Left renal cortex interstitium (tissue), 4 donors: ENCODE measurements around the gene BTRC. TPM values are rescaled to one million over a fixed set of nuclear protein-coding genes. Genes with fewer than 3 reads are reported as not detected.
A peak's percentile ranks its signal among the peaks of the same experiment; 100 is the strongest.

ENCODE experiments used
- DNase-seq, 4 donors: peaks; one replicate each; pipeline ENCODE4 v3.0.0-alpha.2; 2013; ENCODE audit warnings: low read depth in 4 of 4, low spot score in 2 of 4, missing footprints in 1 of 4
- polyA plus RNA-seq, 4 donors: library from polyadenylated mRNA; unstranded; fragments of 120-200 nt; gene quantifications; one replicate each; pipeline ENCODE4 v1.2.1, GENCODE V29; 2013; ENCODE audit not compliant: insufficient read length in 4 of 4

Gene BTRC
- polyA plus RNA-seq, 4 donors, result 17.1 to 29.8 (median 26.4) TPM

DNA sequence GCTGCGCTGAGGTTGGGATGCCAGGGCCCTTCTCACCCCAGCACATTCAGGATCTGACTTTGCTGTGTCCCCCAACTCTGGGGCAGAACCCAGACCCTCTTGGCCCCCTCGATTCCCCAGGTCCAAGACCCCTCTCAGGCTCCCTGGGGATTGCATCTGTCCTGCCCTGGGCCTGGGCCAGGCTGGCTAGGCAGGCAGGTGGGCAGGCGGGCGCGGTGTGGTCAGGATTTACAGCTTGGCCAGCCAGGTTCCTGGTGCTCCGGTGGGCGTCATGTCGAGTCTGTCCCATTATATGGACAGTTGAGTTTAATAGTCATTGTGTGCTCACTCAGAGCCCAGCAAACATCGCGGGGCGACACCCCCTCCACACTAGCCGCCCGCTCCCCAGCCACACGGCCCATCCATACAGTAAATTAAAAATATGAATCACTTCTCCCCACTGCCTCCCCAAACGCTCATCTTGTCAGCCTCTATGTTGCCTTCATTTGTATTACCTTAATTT lies 210.6 kb downstream of the BTRC start:
- no peak for DNase-seq

DNA sequence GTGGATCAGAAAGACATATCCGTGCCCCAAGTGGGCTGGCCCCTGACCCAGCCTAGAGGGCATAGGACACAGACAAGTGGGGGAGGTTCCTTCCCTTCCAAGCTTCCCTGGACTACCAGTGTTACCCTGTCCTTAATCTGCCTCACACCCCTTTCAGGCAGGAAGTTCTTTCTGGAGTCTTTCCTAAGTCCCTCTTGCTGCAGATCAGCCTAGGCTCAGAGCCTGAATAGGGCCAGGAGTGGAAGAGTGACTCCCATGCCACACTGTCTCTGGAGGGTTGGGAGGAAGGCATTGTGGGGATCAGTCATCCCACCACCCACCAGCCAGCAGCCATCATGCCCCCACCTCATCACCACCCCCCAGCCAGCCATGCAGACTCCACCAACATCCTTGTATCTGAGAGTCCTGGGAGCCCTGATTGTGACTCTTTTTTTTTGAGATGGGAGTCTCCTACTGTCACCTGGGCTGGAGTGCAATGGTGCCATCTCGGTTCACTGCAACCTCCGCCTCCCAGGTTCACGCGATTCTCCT lies 211.5 kb downstream of the BTRC start:
- DNase-seq, result no peak

DNA sequence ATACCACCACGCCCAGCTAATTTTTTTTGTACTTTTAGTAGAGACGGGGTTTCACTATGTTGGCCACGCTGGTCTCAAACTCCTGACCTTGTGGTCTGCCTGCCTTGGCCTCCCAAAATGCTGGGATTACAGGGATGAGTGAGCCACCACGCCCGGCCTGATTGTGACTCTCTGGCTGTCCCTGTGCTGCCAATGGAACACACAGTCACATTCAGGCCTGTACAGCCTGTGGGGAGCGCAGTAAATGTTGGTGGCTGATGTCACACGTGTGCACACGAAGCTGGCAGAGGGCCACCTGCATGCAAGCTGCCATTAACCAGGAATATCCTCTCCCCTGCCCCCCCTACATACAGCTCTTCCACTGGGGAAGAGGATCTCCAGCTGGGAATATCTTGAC lies 212.0 kb downstream of the BTRC start:
- DNase-seq, result no peak

DNA sequence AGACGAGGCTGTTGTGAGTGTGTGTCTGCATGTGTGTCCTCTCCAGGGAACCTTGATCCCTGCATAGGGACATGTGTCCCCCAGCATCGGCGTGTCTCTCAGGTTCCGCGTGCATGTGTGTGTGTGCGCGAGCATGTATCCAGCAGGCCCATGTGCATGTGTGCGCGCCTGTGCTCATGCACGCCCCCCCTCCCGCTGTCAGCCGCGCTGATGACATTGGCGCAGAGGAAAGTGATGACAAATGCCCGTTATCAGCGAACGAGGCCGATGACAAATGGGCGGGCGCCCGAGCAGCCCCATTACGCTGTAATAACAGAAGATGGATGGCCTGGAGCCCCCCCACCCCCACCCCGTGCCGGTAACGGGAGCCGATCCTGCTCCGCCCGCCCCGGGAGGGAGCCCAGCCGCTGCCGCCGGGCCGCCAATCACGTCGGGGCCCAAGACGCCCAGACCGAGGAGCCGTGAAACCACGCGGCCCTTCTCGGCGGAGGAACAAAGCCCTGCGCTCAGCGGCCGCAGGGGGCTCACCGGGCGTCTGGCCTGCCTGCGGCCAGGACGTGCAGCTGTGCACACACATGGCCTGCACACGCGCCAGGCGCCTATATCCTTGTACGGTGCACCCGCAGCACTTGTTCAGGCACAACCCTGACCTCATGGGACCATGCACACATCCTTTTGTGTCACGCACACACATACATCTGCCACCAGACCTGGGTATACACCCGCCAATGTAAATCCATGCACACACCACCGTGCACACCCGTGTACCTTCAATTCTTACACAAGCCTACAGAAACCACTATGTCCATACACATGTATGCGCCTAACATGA lies 212.6 kb downstream of the BTRC start:
- DNase-seq, result no peak

DNA sequence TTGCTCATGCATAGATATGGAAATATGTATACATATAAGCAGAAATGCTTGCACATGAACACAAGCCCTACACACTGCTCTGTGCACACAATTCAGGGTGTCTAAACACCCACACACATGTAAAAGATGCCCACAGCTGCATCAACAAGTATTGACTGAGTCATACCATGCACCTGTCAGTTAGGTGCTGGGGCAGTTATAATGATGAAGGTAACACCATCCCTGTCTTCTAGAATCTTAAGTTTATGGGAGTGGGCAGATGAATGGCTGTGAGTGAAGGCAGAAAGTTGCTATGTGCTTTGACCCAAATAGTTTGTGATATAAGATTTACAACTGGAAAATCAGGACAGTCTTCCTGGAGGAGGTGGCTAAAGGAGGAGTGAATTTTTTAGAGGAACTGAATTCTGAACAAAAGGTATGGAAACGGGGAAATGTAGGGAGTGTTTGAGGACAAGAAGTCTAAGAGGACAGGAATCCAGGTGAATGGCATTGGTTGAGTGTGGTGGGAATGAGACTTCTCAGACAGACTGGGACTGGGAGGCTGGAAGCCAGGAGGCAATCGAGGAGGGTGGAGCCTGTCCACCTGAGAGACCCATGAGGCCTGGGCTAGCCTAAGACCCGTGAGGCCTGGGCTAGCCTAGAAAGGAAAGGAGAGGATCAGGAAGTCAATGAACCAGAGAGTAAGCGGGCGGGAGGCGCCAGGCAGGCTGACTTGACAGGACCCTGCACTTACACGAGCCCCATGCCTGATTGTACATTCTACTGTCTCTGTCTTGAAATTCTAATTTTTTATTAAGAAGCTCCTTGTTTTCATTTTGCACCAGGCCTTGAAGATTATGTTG lies 213.4 kb downstream of the BTRC start:
- no peak for DNase-seq

DNA sequence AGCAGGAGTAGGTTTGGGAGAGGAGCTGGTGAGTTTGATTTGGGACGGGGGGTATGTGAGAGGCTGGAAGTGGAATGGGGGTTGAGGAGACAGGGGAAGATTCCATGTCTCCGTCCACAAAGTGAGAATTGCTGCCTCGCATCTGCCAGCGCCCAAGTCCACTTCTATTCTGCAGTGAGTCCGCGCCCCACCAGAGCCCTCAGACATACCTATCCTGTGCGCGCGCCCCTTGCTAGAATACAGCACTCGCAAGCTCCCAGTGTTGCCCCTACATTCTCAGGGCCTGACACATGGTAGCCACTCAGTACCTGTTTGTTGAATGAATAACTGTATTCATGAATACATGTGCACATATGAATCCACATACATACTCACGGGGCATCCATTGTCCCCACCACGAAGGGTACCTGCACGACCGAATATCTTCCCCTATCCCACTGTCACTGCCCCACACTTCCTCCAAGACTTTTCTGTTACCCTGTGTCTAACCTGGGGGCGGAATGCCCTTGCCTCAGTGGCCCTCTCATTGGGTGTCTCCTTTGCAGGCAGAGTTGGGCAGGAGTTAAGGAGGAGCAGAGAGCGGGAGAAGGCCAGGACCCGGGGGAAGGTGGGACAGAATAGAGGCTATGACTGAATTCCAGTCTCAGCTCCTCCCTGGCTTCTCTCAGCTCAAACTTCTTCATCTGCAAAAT lies 214.2 kb downstream of the BTRC start:
- DNase-seq, result no peak

DNA sequence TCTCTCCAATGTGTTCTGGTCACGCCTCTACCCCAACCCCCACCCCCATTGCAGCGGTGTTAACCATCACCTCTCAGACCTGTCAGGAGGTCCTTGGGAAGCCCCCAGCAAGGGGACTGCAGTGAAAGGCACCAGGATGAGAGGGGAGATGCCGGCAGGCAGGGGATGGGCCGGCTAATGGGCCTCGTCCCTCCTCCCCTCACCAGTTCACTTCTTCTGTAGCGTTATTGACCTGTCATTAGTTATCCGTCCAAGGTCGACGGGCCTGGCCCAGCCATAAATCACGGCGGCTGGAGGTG lies 215.3 kb downstream of the BTRC start:
- DNase-seq, result no peak

DNA sequence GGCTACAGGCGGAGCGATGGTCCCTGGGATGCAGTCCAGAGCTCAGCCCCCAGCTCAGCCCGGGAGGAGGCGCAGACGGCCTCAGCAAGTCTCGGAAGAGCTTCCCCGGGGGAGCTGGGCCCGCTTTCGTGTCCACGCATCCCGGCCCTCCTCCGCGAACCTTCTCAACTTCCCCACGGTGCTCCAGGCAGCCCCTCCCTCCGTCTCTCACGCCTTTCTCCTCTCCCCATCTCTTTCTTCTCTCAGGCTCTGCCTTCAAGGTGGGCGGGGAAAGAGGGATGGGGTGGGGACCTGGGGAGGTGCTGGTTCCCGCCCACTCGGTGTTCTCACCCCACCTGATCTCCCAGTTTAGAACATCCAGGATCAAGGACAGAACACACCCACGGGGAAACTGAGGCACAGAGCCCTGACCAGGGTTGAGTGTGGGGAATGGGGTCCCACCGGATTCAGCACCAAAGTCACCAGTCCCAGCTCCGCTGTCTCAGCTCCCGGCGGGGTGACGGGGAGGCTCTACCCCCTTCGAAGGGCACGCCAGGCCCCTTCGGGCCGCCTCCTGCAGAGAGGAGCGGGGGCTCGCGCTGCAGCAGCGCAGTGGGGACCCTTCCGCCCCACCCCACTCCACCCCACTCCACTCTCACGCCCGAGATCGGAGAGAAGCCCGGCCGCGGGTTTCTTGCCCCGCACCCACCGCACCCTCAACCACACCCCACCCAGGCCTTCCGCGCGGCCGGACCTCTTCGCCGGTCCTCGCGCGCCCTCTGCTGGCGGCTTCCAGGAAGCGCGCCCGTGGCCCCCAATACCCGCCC lies 215.9 kb downstream of the BTRC start:
- DNase-seq, result peak in 1 of 4 donors; percentile 56

DNA sequence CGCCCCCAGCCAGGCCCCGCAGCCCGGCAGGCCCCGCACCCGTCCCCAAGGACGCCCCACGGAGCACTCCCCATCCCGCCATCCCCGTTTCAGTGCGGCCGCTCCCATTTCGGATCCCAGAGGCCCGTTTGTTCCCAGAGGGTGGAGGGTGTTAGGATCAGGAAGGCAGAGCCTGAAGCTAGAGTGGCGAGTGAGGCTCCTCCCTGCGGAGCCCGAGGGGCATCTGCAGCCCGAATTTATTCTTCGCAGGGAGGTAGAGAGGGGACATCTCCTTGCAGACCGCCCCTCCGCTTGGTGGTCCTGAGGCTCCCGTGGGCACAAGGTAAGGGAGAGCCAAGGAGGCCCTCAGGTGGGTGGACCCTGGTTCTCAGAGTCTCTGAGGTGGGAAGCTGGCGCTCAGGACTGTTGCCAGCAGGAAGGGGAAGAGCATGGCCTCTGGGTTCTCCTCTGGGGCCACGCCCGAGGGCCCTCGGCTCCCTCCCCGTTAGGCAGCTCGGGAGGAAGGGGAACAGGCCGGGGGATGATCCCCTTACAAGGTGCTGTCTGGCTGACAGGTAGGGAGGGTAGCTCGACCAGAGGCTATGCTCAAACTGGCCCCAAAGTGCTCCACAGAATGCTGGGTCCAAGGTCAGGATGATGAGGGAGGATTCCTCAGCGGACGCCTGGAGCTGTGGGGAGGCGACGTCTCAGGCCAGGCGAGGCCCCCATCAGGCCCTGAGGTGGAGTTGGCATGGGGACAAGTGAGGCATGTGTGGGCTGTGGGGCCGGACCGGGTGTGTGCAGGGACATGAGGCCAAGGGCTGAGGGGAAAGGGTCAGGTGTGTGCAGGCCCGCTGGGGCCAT lies 216.7 kb downstream of the BTRC start:
- DNase-seq, result no peak

DNA sequence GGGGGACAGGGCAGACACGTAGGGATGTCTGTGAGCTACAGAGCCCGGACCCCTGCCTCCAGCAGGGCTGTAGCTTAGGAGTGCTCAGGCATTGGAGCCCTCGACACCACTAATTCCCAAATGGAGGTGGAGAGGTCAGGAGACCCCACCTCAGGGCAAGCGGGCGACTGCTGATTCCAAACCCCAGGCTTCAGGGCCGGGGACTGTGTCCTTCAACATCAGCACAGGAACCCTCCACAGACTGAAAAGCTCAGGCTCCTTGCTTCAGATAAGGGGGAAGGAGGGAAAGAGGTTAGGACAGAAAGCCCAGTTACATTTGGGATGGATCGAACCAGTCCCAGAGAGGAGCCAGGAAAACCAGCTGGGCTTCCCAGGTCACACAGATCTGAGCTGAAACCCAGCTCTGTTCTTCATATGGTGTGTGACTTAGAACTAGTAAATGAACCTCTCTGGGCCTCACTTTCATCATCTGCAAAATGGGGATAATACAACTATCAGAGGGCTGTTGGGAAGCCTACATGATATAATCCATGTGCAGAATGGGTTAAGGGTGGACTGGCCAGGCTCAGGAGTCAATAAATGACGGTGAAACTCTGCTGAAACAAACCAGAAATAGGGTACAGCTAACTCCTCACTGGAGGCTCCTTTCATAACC lies 217.4 kb downstream of the BTRC start:
- DNase-seq, result no peak

DNA sequence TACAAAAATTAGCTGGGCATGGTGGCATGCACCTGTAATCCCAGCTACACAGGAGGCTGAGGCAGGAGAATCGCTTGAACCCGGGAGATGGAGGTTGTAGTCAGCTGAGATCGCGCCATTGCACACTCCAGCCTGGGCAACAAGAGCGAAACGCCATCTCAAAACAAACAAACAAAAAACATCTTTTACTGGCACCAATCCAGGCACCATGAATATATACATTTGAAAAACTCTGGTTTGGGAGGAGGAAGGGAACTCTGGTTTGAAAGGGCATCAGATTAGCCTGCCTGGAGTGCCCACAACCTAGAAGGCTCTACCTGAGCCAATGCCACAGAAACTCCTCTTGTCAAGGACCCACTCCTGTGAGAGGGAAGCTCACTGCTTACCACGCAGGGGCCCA lies 218.2 kb downstream of the BTRC start:
- DNase-seq, result no peak

DNA sequence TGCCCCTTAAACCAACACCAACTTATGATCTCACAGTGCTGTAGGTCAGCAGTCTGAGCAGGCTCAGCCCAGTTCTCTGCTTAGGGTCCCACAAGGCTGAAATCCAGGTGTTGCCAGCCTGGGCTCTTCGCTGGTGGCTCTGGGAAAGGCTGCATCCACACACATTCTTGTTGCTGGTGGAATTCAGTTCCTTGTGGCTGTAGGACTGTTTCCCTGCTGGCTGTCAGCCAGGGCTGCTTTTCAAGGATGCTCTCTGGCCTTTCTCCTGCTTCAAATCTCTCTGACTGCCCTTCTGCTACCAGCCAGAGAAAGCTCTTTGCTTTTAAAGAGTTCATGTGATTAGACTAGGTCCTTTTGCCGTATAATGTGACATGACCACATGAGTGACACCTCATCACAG lies 218.8 kb downstream of the BTRC start:
- DNase-seq, result no peak

DNA sequence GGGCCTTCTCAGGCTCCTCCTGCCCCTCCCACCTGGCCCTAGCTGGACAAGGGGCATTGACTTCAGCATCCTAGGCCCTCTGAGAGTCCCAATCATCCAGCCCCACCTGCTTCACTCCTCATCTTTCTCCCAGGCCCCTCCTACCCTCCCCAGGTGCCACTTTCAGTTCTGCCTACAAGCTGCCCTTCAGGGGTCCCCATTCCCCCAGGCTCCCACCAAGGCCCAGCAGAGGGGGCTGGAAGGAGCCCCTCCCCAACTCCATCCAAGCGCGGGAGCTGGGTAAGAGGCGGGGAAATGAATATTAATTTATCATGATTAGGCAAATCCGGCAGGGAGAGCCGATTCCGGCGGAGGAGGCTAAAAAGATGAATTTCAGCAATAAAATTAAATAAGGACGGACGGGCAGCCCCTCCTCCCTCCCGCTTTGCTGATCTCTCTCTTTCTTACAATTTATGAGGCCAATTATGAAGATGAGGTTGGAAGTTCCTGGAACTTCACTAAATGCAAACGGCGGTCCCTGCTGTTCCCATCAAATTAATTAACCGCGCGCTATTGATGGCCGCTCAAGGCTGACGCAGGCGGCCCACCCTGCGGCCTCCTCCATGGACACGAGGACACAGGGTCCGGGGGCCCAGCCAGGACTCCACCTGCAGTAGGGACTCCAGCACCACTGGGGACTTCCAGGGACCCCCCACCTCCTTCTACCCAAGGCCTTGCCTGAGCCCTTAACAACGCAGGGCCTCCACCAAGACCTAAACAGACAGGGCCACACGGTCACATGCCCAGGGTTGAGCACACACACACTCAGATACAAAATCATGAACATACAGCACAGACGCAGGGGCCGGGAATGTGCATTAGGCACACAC lies 220.2 kb downstream of the BTRC start:
- no peak for DNase-seq

DNA sequence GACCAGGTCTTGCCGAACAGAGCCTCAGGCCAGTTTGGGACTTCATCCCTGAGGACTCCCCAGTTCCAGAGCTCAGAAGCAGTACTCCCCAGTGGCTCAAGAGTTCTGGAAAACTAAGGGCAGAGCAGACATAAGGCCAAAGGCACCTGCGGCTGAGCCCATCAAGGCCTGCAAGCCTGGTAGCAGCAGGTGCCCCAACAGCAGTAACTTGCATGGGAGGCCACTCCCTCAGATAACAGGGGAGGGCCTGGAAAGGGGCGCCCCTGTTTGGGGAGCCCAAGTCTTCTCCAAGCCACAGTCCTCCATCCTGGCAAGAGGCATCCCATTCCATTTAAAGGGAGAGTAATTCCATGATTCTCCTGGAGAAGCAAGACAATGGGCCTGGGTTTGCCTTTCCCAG lies 221.1 kb downstream of the BTRC start:
- no peak for DNase-seq

DNA sequence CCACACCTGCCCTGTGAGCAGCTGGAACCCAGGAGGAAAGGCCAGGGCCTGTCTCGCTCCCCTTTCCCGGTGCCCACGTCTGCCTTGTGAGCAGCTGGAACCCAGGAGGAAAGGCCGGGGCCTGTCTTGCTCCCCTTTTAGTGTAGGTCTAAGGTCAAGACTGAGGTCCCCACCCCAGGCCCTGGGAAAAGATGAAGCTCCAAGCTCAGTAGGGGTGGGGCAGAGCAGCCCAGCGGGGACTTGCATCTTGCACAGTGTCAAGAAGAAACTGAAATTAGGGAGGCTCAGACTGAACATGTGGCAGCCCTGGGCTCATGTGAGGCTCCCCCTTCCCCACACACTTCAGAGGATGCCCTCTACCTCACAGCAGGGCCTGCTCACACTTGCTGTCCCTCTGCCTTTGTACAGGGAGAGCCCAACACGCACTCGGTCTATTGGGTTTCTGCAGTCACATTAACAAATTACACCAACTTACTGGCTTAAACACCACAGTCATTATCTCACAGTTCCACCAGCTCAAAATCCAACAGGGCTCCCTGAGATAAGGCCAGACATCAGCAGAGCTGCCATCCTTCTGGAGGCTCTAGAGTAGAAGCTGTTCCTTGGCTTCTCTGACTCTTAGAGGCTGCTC lies 221.7 kb downstream of the BTRC start:
- no peak for DNase-seq

DNA sequence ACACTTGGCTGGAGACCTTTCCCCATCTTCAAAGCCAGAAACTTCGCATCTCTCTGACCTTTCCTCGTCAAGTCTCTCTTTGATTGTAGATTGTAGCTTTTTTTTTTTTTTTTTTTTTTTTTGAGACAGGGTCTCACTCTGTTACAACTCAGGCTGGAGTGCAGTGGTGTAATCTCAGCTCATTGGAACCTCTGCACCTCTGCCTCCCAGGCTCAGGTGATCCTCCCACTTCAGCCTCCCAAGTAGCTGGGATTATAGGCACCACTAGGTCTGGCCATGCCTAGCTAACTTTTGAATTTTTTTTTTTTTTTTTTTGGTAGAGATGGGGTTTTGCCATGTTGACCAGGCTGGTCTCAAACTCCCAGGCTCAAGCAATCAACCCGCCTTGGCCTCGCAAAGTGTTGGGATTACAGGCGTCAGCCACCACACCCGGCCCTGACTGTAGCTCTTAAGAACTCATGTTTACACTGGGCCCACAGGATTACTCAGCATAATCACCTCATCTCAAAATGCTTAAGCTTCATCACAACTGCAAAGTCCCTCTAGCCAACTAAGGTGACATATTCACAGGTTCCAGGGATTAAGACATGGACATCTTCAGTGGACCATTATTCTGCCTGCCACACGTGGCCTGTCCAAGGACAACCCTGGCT lies 222.4 kb downstream of the BTRC start:
- no peak for DNase-seq
